Measurements from ENCODE around the gene RGS14. TPM values are rescaled to one million over a fixed set of nuclear protein-coding genes. Genes with fewer than 3 reads are reported as not detected.
"Not testable (repeated sequence)": the region's sequence is repeated elsewhere in the genome, so short reads cannot be mapped to it uniquely, and the experiment has no call there.

Gene RGS14
- total RNA-seq, 3 donors from 2014 or later = 11.1 to 15.2 (median 11.7) TPM

GRCh38 chr5:177357146-177357458 is 622 bp upstream of the RGS14 start:
- intact Hi-C loops (cut with DNase I, micrococcal nuclease) = no loop called here
- Histone ChIP-seq H3K36me3 (ENCODE audit: low read depth) (no peaks in the 10 kb centered on the region), H3K4me3 (no peak overlapping the region), H3K9me3 (no peaks in the 10 kb centered on the region), H3K4me1 (ENCODE audit: low read depth) (peaks cover 19% of the 10 kb centered on the region)
- DNase-seq (no peak), ATAC-seq (peak; percentile 4)
- TF ChIP-seq CTCF (IDR thresholded peaks at IDR 0.05) = no peak

- no peak overlapping the region for H3K4me3 ChIP-seq
- intact Hi-C loops (cut with DNase I, micrococcal nuclease) = no loop called here
- no peaks in the 10 kb centered on the region for H3K36me3 ChIP-seq (ENCODE audit: low read depth)
- H3K4me1 ChIP-seq (ENCODE audit: low read depth) = peaks cover 26% of the 10 kb centered on the region
- no peak for TF ChIP-seq CTCF (IDR thresholded peaks at IDR 0.05)
- H3K9me3 ChIP-seq = no peaks in the 10 kb centered on the region
- no peak for DNase-seq
- peak; percentile 3 for ATAC-seq
Observed at GRCh38 chr5:177358370-177358819, 671 bp downstream of the RGS14 start.

- no peak for TF ChIP-seq CTCF (IDR thresholded peaks at IDR 0.05)
- no peak overlapping the region for H3K4me3 ChIP-seq
- ATAC-seq = no peak
- H3K36me3 ChIP-seq (ENCODE audit: low read depth) = no peaks in the 10 kb centered on the region
- intact Hi-C loops (cut with DNase I, micrococcal nuclease) = no loop called here
- peaks cover 33% of the 10 kb centered on the region for H3K4me1 ChIP-seq (ENCODE audit: low read depth)
- DNase-seq = peak in 2 of 3 donors; percentile 23 to 48
- no peaks in the 10 kb centered on the region for H3K9me3 ChIP-seq
Observed at GRCh38 chr5:177359451-177359851, 1.7 kb downstream of the RGS14 start.

GRCh38 chr5:177359860-177360259 is 2.1 kb downstream of the RGS14 start:
- no peak for TF ChIP-seq CTCF (IDR thresholded peaks at IDR 0.05)
- no peak overlapping the region for H3K4me3 ChIP-seq
- ATAC-seq = no peak
- no peaks in the 10 kb centered on the region for H3K9me3 ChIP-seq
- DNase-seq = peak in 1 of 3 donors; percentile 16
- no peaks in the 10 kb centered on the region for H3K36me3 ChIP-seq (ENCODE audit: low read depth)
- intact Hi-C loops (cut with DNase I, micrococcal nuclease) = loop anchor here in 1 of 2 donors (10.0 kb wide), 1 partner anchor 45 kb away; the partner anchor contains the start of gene MXD3
- peaks cover 36% of the 10 kb centered on the region for H3K4me1 ChIP-seq (ENCODE audit: low read depth)

- intact Hi-C loops (cut with DNase I, micrococcal nuclease) = loop anchor here in 1 of 2 donors (10.0 kb wide), 1 partner anchor 46 kb away; the partner anchor contains the start of gene MXD3
- H3K4me3 ChIP-seq; H3K36me3 ChIP-seq (ENCODE audit: low read depth); H3K9me3 ChIP-seq; ATAC-seq: not testable (repeated sequence)
- peak in 2 of 3 donors; percentile 31 to 40 for DNase-seq
- peaks cover 36% of the 10 kb centered on the region for H3K4me1 ChIP-seq (ENCODE audit: low read depth)
Observed at GRCh38 chr5:177360740-177361139, 3.0 kb downstream of the RGS14 start.

GRCh38 chr5:177361418-177362291 is 3.9 kb downstream of the RGS14 start:
- DNase-seq (peak in 2 of 3 donors; percentile 39 to 58), ATAC-seq (no peak)
- peaks cover 41% of the 10 kb centered on the region for H3K4me1 ChIP-seq (ENCODE audit: low read depth)
- H3K9me3 ChIP-seq = no peaks in the 10 kb centered on the region
- intact Hi-C loops (cut with DNase I, micrococcal nuclease) = loop anchor here in 1 of 2 donors (10.0 kb wide), 1 partner anchor 47 kb away; the partner anchor contains the start of gene MXD3
- H3K36me3 ChIP-seq (ENCODE audit: low read depth) = no peaks in the 10 kb centered on the region
- TF ChIP-seq CTCF (IDR thresholded peaks at IDR 0.05) = no peak
- no peak overlapping the region for H3K4me3 ChIP-seq
